22Rv1 (cell line): ENCODE results near the gene ARHGEF19.
"Not testable (repeated sequence)": the region's sequence is repeated elsewhere in the genome, so short reads cannot be mapped to it uniquely, and the experiment has no call there.

Source experiments
- H3K27ac ChIP-seq: fragments of 450-650 bp; 2 replicates; pipeline ENCODE4 v1.5.1; 2017
- ZFX ChIP-seq: fragments of 450-650 bp; IDR thresholded peaks from 2 replicates; pipeline ENCODE4 v1.6.1; 2017; ENCODE audit warnings: antibody characterized with exemption, borderline replicate concordance
- TF ChIP-seq, protein P1 (sequence below): fragments of 450-650 bp; IDR thresholded peaks from 2 replicates; pipeline ENCODE4 v1.5.1; 2017; ENCODE audit warnings: mild to moderate bottlenecking

Gene ARHGEF19

DNA sequence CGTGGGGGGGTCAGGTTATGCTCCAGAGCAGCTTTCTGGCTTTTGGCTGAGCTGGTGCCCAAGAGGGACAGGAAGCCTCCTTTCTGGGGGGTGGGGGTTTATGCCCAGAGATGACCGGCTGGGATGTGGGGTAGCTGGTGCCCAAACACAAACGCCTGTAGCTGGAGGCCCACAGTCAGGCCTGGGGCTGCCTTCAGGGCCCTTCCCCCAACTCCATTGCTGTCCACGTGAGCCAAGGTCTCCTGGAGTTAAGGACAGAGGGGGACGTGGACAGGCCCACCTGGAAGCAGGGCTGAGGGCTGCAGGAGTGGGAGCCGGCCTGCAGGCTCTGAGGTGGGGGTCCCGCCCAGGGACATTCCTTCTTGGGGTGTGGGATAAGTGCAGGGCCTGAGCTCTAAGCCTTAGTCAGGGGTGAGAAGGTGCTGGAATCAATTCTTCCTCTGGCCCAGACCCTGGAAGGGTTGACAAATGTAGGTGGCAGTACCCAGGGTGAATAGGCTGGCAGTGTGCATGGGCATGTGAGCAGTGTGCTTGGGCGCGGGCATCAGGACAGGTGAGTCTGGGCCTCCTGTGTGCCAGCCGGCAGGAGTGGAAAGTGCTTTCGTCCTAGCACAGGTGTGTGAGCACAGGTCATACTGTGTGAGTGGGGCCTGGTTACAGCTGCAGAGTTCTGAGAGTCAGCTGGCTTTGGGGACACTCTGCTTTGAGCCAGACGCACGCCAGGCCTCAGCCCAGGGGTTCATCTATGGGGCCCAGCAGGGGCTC is 17.7 kb upstream of the ARHGEF19 start:
- no peak overlapping the region for H3K27ac ChIP-seq
- TF ChIP-seq, protein P1, sequence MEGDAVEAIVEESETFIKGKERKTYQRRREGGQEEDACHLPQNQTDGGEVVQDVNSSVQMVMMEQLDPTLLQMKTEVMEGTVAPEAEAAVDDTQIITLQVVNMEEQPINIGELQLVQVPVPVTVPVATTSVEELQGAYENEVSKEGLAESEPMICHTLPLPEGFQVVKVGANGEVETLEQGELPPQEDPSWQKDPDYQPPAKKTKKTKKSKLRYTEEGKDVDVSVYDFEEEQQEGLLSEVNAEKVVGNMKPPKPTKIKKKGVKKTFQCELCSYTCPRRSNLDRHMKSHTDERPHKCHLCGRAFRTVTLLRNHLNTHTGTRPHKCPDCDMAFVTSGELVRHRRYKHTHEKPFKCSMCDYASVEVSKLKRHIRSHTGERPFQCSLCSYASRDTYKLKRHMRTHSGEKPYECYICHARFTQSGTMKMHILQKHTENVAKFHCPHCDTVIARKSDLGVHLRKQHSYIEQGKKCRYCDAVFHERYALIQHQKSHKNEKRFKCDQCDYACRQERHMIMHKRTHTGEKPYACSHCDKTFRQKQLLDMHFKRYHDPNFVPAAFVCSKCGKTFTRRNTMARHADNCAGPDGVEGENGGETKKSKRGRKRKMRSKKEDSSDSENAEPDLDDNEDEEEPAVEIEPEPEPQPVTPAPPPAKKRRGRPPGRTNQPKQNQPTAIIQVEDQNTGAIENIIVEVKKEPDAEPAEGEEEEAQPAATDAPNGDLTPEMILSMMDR = no peak
- TF ChIP-seq ZFX = no peak

DNA sequence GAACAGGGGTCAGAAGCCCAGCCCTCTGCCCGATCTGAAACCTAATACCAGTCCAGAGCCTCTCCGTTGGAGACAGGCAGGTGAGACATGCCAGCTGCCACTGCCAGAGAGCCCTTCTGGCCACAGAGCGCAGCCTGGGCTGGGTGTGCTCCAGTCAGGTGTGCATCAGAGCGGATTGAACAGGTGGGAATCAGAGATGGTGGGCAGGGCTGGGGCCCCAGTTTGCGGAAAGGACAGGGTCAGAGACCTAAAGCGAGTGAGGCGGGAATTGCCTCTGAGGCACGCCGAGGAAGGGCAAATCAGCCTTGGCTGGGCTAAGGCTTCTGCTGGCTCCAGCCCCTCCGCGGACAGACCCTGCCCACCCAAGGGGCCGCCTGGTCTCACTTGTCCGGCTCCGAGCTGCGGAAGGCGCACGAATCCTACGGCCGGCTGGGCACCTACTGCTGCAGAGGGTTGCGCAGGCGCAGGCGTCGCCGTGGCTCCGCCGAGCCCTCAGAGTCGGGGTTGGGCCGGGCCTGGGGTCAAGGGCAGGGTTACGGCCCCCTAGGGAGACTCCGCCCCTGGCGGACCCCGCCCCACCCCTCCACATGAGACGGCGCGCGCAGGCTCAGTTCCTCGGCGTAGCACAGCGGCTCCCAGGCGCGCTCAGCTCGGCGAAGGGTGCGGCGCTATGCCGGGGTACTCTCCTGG is 14.2 kb upstream of the ARHGEF19 start:
- H3K27ac ChIP-seq = no peak overlapping the region
- TF ChIP-seq ZFX = no peak
- TF ChIP-seq, protein P1 = no peak

DNA sequence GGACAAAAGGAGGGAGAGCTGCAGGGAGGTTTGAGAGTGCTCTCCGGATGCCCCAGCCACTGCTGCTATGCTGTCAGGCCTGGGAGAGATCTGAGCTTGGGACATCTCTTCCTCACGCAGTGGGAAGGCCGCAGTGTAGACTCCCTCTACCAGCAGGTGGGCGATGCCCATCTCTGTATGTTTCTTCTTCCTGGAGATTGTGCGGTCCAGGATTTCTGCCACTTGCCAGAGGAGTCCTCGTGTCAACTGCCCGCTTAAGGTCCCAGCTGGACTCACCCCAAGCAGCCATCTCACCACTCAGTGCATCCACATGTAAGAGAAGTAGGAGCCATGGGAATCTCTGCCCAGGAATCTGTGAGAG is 13.7 kb upstream of the ARHGEF19 start:
- H3K27ac ChIP-seq = no peak overlapping the region
- TF ChIP-seq, protein P1 = no peak
- TF ChIP-seq ZFX = no peak

DNA sequence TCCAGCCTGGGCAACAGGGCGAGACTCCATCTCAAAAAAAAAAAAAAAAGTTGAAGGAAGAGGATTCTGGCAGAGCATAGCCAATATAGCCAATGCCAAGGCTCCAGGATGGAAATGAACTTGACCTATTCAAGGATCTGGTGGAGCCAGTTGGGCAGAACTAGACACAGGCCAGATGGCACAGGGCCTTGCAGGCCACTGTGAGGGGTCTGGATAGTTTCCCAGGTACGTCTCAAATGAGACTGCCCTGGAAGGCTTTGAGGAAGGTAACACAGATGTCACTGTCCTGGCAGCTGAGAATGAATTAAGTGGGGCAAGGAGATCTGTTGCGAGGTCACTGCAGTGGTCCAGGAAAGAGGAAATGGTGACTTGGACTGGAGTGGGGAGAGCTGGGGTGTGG is 12.0 kb upstream of the ARHGEF19 start:
- TF ChIP-seq, protein P1 = no peak
- TF ChIP-seq ZFX = no peak
- no peak overlapping the region for H3K27ac ChIP-seq

DNA sequence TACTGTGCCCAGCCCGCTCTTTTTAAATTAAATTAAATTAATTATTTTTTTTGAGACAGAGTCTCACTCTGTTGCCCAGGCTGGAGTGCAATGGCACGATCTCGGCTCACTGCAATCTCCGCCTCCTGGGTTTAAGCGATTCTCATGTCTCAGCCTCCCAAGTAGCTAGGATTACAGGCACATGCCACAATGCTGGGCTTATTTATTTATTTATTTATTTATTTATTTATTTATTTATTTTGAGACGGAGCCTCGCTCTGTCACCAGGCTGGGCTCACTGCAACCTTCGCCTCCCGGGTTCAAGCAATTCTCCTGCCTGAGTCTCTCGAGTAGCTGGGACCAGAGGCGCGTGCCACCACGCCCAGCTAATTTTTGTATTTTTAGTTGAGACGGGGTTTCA is 10.3 kb upstream of the ARHGEF19 start:
- H3K27ac ChIP-seq = not testable (repeated sequence)

DNA sequence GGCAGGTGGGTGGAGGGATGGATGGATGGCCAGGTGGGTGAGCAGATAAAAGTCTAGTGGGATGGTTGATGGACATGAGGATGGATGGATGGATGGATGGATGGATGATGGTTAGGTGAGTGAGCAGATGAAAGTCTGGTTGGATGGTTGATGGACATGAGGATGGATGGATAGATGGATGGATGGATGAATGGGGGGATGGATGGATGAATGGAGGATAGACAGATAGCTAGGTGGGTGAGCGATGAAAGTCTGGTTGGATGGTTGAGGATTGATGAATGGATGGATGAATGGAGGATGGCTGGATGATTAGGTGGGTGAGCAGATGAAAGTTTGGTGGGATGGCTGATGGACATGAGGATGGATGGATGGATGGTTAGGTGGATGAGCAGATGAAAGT is 9.0 kb upstream of the ARHGEF19 start:
- H3K27ac ChIP-seq = no peak overlapping the region

DNA sequence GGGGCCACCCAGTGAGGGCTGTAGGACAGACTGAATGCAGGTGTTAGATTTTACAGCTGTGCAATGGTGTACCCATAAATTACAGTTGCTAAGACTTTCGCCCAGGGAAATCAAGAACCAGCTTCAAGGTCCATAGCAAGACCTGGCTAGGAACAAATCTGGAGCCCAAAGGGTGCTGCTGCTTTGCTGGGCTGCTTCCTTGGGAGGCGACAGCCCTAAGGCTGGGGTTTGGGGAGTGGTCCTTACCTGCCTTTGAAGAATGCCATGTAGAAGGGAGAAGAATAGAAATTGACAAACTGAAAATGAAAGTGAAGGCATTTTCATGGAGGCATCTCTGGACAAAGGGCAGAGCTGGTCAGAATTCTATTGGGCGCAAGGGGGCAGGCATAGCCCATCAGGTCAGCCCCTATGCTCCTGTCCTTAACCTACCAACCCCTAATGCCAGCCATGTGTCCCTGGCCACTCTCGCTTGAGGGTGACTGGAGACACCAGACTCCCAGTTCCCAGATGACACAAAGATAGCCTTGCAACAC is 7.6 kb upstream of the ARHGEF19 start:
- H3K27ac ChIP-seq = no peak overlapping the region
- no peak for TF ChIP-seq ZFX
- TF ChIP-seq, protein P1 = no peak

More for the DNA sequence above, 9.0 kb upstream of the ARHGEF19 start:
- no peak for TF ChIP-seq ZFX
- TF ChIP-seq, protein P1 = no peak
